ENCODE measurements around the gene NEURL1B. TPM values are rescaled to one million over a fixed set of nuclear protein-coding genes. Genes with fewer than 3 reads are reported as not detected.
"Not testable (repeated sequence)": the region's sequence is repeated elsewhere in the genome, so short reads cannot be mapped to it uniquely, and the experiment has no call there.

NEURL1B gene
- total and polyA plus RNA-seq, 2 experiments from 2014 or later = 0.65 to 5.8 TPM

DNA sequence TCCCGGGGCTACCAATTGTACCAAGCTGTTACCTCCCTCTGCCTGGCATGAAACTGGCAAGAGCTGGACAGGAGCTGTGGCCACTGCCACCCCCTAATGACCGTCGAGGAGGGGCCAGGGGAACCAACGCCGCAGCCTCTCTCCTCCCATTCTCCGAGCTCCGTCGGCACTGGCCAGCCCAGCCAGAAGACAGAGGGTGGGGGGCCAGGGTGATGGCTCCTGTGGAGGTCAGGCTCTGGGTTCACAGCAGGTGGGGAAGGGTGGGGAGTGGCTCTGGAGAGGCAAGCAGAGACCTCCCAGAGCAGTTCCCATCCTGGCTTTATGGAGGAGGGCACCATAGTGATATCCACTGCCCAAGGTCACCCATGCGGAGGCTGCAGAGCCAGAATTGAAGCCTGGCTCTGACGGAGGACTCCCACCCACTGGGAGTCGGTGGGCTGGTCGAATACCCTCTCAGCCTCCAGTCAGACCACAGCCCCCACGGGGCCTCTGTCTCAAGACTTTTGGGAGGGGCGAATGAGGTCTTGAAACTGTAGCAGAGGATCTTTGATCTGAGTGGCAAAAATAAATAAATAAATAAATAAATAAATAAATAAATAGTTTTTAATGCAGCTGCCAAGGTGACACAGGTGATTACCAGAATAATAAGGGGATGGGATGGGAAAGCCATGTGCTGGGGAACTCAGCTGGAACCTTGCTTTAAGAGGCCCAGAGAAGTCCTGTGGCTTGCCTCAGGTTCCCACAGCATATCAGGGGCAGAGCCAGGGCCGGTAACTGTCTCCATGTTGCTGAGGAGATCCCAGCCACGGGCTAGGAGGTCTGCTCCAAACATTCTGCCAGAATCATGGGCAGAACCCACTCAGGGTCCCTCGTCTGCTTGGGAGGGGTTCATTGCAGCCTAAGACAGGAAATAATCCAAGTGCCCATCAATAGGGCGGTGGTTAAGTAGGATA, 42.5 kb upstream of the NEURL1B start:
- H3K4me3 ChIP-seq = no peak overlapping the region
- H3K9me2 ChIP-seq (replicated peaks; ENCODE audit: insufficient read depth) = no peaks in the 10 kb centered on the region
- H3K4me1 ChIP-seq (ENCODE audit: insufficient read depth) = peaks cover 5% of the 10 kb centered on the region
- H3K27me3 ChIP-seq = no peaks in the 10 kb centered on the region
- TF ChIP-seq EZH2phosphoT487 (IDR thresholded peaks at IDR 0.05; ENCODE audit: low read depth, severe bottlenecking, unreplicated experiment) = no peak
- TF ChIP-seq, protein P1, sequence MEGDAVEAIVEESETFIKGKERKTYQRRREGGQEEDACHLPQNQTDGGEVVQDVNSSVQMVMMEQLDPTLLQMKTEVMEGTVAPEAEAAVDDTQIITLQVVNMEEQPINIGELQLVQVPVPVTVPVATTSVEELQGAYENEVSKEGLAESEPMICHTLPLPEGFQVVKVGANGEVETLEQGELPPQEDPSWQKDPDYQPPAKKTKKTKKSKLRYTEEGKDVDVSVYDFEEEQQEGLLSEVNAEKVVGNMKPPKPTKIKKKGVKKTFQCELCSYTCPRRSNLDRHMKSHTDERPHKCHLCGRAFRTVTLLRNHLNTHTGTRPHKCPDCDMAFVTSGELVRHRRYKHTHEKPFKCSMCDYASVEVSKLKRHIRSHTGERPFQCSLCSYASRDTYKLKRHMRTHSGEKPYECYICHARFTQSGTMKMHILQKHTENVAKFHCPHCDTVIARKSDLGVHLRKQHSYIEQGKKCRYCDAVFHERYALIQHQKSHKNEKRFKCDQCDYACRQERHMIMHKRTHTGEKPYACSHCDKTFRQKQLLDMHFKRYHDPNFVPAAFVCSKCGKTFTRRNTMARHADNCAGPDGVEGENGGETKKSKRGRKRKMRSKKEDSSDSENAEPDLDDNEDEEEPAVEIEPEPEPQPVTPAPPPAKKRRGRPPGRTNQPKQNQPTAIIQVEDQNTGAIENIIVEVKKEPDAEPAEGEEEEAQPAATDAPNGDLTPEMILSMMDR (IDR thresholded peaks at IDR 0.05; ENCODE audit: poor library complexity) = no peak
- TF ChIP-seq EZH2 (IDR thresholded peaks at IDR 0.05; ENCODE audit: borderline replicate concordance) = no peak
- H3K36me3 ChIP-seq (replicated peaks; ENCODE audit: insufficient read depth, low read depth) = no peaks in the 10 kb centered on the region
- no peak overlapping the region for H3K27ac ChIP-seq
- H2AFZ ChIP-seq = no peak overlapping the region
- WGBS (ENCODE audit: low lambda C conversion rate, missing lambda C conversion rate) = 84% methylated on average over 18 of the region's 18 CpGs
- H4K20me1 ChIP-seq (ENCODE audit: insufficient read depth, poor library complexity, severe bottlenecking) = no peaks in the 10 kb centered on the region
- no peaks in the 10 kb centered on the region for H3K79me2 ChIP-seq
- no peaks in the 10 kb centered on the region for H3K9me3 ChIP-seq (ENCODE audit: low read depth)
- no peak overlapping the region for H3K4me2 ChIP-seq
- no peak for DNase-seq (ENCODE audit: low spot score)

DNA sequence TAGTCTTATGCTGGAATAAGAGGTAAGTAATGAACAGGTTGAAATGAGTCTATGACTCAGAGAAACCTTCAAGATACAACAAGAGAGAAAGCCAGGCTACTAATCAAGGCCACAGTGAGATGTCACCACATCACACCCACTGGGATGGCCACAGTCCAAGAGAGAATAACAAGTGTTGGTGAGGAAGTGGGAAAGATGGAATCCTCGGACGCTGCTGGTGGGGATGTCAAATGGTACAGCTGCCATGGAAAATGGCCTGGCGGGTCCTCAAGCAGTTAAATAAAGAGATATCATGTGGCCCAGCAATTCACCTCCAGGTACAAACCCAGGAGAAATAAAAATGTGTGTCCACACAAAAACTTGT, 41.9 kb upstream of the NEURL1B start:
- Histone ChIP-seq H3K4me2 (no peak overlapping the region), H4K20me1 (ENCODE audit: insufficient read depth, poor library complexity, severe bottlenecking) (no peaks in the 10 kb centered on the region), H3K4me1 (ENCODE audit: insufficient read depth) (peaks cover 5% of the 10 kb centered on the region), H3K27me3 (no peaks in the 10 kb centered on the region), H3K36me3 (replicated peaks; ENCODE audit: insufficient read depth, low read depth) (no peaks in the 10 kb centered on the region), H3K27ac (no peak overlapping the region), H3K79me2 (no peaks in the 10 kb centered on the region), H3K9me3 (ENCODE audit: low read depth) (no peaks in the 10 kb centered on the region), H3K4me3 (no peak overlapping the region), H3K9me2 (replicated peaks; ENCODE audit: insufficient read depth) (no peaks in the 10 kb centered on the region), H2AFZ (no peak overlapping the region)
- TF ChIP-seq EZH2 (IDR thresholded peaks at IDR 0.05; ENCODE audit: borderline replicate concordance) (no peak), EZH2phosphoT487 (IDR thresholded peaks at IDR 0.05; ENCODE audit: low read depth, severe bottlenecking, unreplicated experiment) (no peak)
- TF ChIP-seq, protein P1 (IDR thresholded peaks at IDR 0.05; ENCODE audit: poor library complexity) = no peak
- no peak for DNase-seq (ENCODE audit: low spot score)
- WGBS (ENCODE audit: low lambda C conversion rate, missing lambda C conversion rate) = 91% methylated on average over 3 of the region's 3 CpGs

DNA sequence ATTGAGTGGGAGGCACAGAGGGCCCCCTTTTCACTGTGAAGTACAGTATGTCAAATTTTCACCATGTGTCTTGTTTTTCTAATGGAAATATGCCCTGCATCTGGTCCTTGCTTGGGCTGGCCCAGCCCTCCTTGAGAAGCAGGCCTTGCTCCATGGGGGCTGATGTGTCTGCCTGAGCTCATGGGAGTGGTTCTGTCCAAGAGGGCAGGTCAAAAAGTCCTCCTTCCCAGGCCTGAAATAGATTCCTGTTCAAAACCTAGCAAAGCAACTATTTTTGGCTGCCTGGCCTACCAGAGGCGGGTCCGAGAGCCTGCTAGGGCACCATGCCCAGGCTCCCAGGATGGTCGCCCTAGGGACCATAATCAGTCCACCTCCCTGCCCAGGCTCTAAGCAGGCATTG, 40.5 kb upstream of the NEURL1B start:
- Histone ChIP-seq H3K36me3 (replicated peaks; ENCODE audit: insufficient read depth, low read depth) (no peaks in the 10 kb centered on the region), H4K20me1 (ENCODE audit: insufficient read depth, poor library complexity, severe bottlenecking) (no peaks in the 10 kb centered on the region), H3K4me3 (no peak overlapping the region), H3K4me2 (no peak overlapping the region), H3K27ac (no peak overlapping the region), H2AFZ (no peak overlapping the region), H3K4me1 (ENCODE audit: insufficient read depth) (peaks cover 5% of the 10 kb centered on the region), H3K9me3 (ENCODE audit: low read depth) (no peaks in the 10 kb centered on the region), H3K9me2 (replicated peaks; ENCODE audit: insufficient read depth) (no peaks in the 10 kb centered on the region), H3K79me2 (no peaks in the 10 kb centered on the region), H3K27me3 (no peaks in the 10 kb centered on the region)
- DNase-seq (ENCODE audit: low spot score) = no peak
- TF ChIP-seq EZH2 (IDR thresholded peaks at IDR 0.05; ENCODE audit: borderline replicate concordance) = no peak
- no peak for TF ChIP-seq EZH2phosphoT487 (IDR thresholded peaks at IDR 0.05; ENCODE audit: low read depth, severe bottlenecking, unreplicated experiment)
- TF ChIP-seq, protein P1 (IDR thresholded peaks at IDR 0.05; ENCODE audit: poor library complexity) = no peak
- whole genome bisulfite sequencing (ENCODE audit: low lambda C conversion rate, missing lambda C conversion rate) = 100% methylated on average over 3 of the region's 3 CpGs

DNA sequence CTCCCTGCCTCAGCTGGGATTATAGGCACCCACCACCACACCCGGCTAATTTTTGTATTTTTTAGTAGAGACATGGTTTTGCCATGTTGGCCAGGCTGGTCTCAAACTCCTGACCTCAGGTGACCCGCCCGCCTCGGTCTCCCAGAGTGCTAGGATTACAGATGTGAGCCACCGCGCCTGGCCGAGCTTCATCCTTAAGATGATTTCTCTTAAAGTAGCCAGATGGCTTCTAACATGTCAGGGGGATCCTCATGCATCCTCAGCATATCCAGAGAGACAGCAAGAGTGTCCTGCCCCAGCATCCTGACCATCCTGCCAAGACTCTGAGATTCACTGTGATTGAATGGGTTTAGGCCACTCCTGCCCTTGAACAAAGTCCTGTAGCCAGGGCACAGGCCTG, 39.5 kb upstream of the NEURL1B start:
- H3K4me3 ChIP-seq; H3K27ac ChIP-seq; H2AFZ ChIP-seq; H3K79me2 ChIP-seq; H4K20me1 ChIP-seq (ENCODE audit: insufficient read depth, poor library complexity, severe bottlenecking); H3K36me3 ChIP-seq (replicated peaks; ENCODE audit: insufficient read depth, low read depth); DNase-seq (ENCODE audit: low spot score); H3K4me1 ChIP-seq (ENCODE audit: insufficient read depth); H3K9me2 ChIP-seq (replicated peaks; ENCODE audit: insufficient read depth); H3K4me2 ChIP-seq; H3K27me3 ChIP-seq; H3K9me3 ChIP-seq (ENCODE audit: low read depth): not testable (repeated sequence)
- 94% methylated on average over 7 of the region's 7 CpGs for WGBS (ENCODE audit: low lambda C conversion rate, missing lambda C conversion rate)

Data from hepatocyte (in vitro differentiated cells).